Activated CD8-positive, alpha-beta T cell treated with anti-CD3 and anti-CD28 coated beads for 36 hours (primary cell): ENCODE results near the gene TRMT61A. TPM values are rescaled to one million over a fixed set of nuclear protein-coding genes. Genes with fewer than 3 reads are reported as not detected.

Experiments
- ATAC-seq: fragments of 200-7000 bp; cut with Tn5 transposase; one replicate; pipeline ENCODE4 v1.10.0; 2021; ENCODE audit warnings: mild to moderate bottlenecking, moderate library complexity
- CTCF ChIA-PET: fragments of 350-600 bp; sonication (Branson Sonifier 250); formaldehyde crosslinking; loops from one replicate; lab custom pipeline; 2021; ENCODE audit warnings: antibody characterized with exemption; lab: Charles Lee
- POLR2A ChIA-PET: fragments of 350-600 bp; sonication (Branson Sonifier 250); formaldehyde crosslinking; loops from one replicate; lab custom pipeline; 2021; ENCODE audit warnings: antibody characterized with exemption; lab: Charles Lee
- DNase-seq: peaks from one replicate; pipeline ENCODE4 v3.0.0-alpha.2; 2020
- H3K27ac Mint-ChIP-seq: one replicate; pipeline ENCODE4 v1.8.0; 2021; ENCODE audit warnings: mild to moderate bottlenecking, mixed read lengths
- H3K27me3 Mint-ChIP-seq: one replicate; pipeline ENCODE4 v1.8.0; 2021; ENCODE audit warnings: mixed read lengths
- H3K36me3 Mint-ChIP-seq: one replicate; pipeline ENCODE4 v1.8.0; 2021; ENCODE audit warnings: low read depth, mixed read lengths
- H3K4me1 Mint-ChIP-seq: one replicate; pipeline ENCODE4 v1.8.0; 2021; ENCODE audit warnings: low read depth, mixed read lengths
- H3K4me3 Mint-ChIP-seq: one replicate; pipeline ENCODE4 v1.8.0; 2021; ENCODE audit warnings: mild to moderate bottlenecking, moderate library complexity, mixed read lengths
- H3K9me3 Mint-ChIP-seq: one replicate; pipeline ENCODE4 v1.8.0; 2021; ENCODE audit warnings: mixed read lengths
- CTCF ChIP-seq: fragments of 200-600 bp; IDR thresholded peaks from one replicate; pipeline ENCODE4 v1.8.0; 2022; ENCODE audit warnings: antibody characterized with exemption, mild to moderate bottlenecking
- intact Hi-C: fragments of 100-400 bp; cut with micrococcal nuclease; formaldehyde crosslinking; loops from one replicate; pipeline ENCODE4 v1.10.0; 2022
- total RNA-seq, 2 experiments: library from RNA; stranded (reverse); gene quantifications; one replicate each; pipeline ENCODE4 v1.2.3, GENCODE V29; 2021

Gene TRMT61A
- total RNA-seq, 2 experiments from 2014 or later = 9.9 TPM

- CTCF ChIA-PET = interaction anchor here (1.4 kb wide), 1 partner anchor 90 kb away, joined by 3 read pairs; no protein-coding TSS in a partner anchor
These were observed 45.8 kb downstream of the TRMT61A start for GRCh38 chr14:103574707-103575285.

GRCh38 chr14:103576371-103577024, 47.5 kb downstream of the TRMT61A start:
- Mint-ChIP-seq H3K4me3 (no peak overlapping the region), H3K27me3 (no peaks in the 10 kb centered on the region), H3K4me1 (no peaks in the 10 kb centered on the region), H3K27ac (no peak overlapping the region), H3K36me3 (peaks cover 14% of the 10 kb centered on the region), H3K9me3 (no peaks in the 10 kb centered on the region)
- no peak for TF ChIP-seq CTCF
- DNase-seq (no peak), ATAC-seq (no peak)
- POLR2A ChIA-PET = interaction anchor here (1.7 kb wide), 1 partner anchor 15 kb away, joined by 4 read pairs; the partner anchor contains the start of gene BAG5
- intact Hi-C loops = no loop called here
- CTCF ChIA-PET = no interaction called here

More at GRCh38 chr14:103574707-103575285, 45.8 kb downstream of the TRMT61A start:
- no peaks in the 10 kb centered on the region for H3K4me1 Mint-ChIP-seq
- H3K9me3 Mint-ChIP-seq = no peaks in the 10 kb centered on the region
- no peak overlapping the region for H3K4me3 Mint-ChIP-seq
- TF ChIP-seq CTCF = no peak
- intact Hi-C loops = loop anchor here (5.0 kb wide), 1 partner anchor 103 kb away; no protein-coding TSS in a partner anchor
- POLR2A ChIA-PET = interaction anchor here (0.6 kb wide), 1 partner anchor 12 kb away, joined by 3 read pairs; no protein-coding TSS in a partner anchor
- H3K27me3 Mint-ChIP-seq = no peaks in the 10 kb centered on the region
- DNase-seq (no peak), ATAC-seq (no peak)
- peaks cover 14% of the 10 kb centered on the region for H3K36me3 Mint-ChIP-seq
- H3K27ac Mint-ChIP-seq = no peak overlapping the region

GRCh38 chr14:103578401-103579075, 49.5 kb downstream of the TRMT61A start:
- no peaks in the 10 kb centered on the region for H3K27me3 Mint-ChIP-seq
- H3K36me3 Mint-ChIP-seq = peaks cover 13% of the 10 kb centered on the region
- H3K4me3 Mint-ChIP-seq = no peak overlapping the region
- no peaks in the 10 kb centered on the region for H3K4me1 Mint-ChIP-seq
- no peak overlapping the region for H3K27ac Mint-ChIP-seq
- H3K9me3 Mint-ChIP-seq = no peaks in the 10 kb centered on the region
- ChIA-PET POLR2A (interaction anchor here (1.7 kb wide), 1 partner anchor 17 kb away, joined by 4 read pairs; the partner anchor contains the start of gene BAG5), CTCF (no interaction called here)
- ATAC-seq (no peak), DNase-seq (no peak)
- intact Hi-C loops = no loop called here
- TF ChIP-seq CTCF = no peak

- Mint-ChIP-seq H3K4me1 (no peaks in the 10 kb centered on the region), H3K27me3 (no peaks in the 10 kb centered on the region), H3K9me3 (no peaks in the 10 kb centered on the region), H3K27ac (no peak overlapping the region), H3K4me3 (no peak overlapping the region), H3K36me3 (peaks cover 10% of the 10 kb centered on the region)
- ChIA-PET CTCF (no interaction called here), POLR2A (no interaction called here)
- ATAC-seq (no peak), DNase-seq (no peak)
- intact Hi-C loops = no loop called here
- TF ChIP-seq CTCF = no peak
These were observed 52.2 kb downstream of the TRMT61A start for GRCh38 chr14:103581206-103581605.
